ENCODE measurements around the gene DAPP1. TPM values are rescaled to one million over a fixed set of nuclear protein-coding genes. Genes with fewer than 3 reads are reported as not detected.
"Not testable (repeated sequence)": the region's sequence is repeated elsewhere in the genome, so short reads cannot be mapped to it uniquely, and the experiment has no call there.

DAPP1 gene
- total RNA-seq, result not detected in 2 replicates
- long read RNA-seq, result 0 reads

- Mint-ChIP-seq H3K4me1 (no peaks in the 10 kb centered on the region), H3K27me3 (ENCODE audit: low read depth) (peaks cover 5% of the 10 kb centered on the region), H3K27ac (ENCODE audit: unreplicated experiment) (no peak within 1 kb of the TSS), H3K4me3 (no peak within 1 kb of the TSS), H3K9me3 (no peaks in the 10 kb centered on the region), H3K36me3 (ENCODE audit: low read depth) (no peaks in the 10 kb centered on the region)
- TF ChIP-seq CTCF (conservative IDR thresholded peaks at IDR 0.05), result no peak
- DNase-seq (ENCODE audit: low read depth, low spot score), result no peak
Measured at GRCh38 chr4:99816545-99817308, at the start of gene DAPP1. DAPP1 (plus strand) TSS chr4:99816827; CDS start chr4:99816914, 87 bp downstream.

- H3K4me3 Mint-ChIP-seq; H3K27ac Mint-ChIP-seq (ENCODE audit: unreplicated experiment); H3K27me3 Mint-ChIP-seq (ENCODE audit: low read depth); DNase-seq (ENCODE audit: low read depth, low spot score); H3K4me1 Mint-ChIP-seq: not testable (repeated sequence)
- Mint-ChIP-seq H3K36me3 (ENCODE audit: low read depth) (peaks cover 17% of the 10 kb centered on the region), H3K9me3 (peaks cover 19% of the 10 kb centered on the region)
Measured at GRCh38 chr4:99770842-99771241, 45.8 kb upstream of the DAPP1 start.

- TF ChIP-seq CTCF (conservative IDR thresholded peaks at IDR 0.05), result no peak
- DNase-seq (ENCODE audit: low read depth, low spot score), result no peak
- peaks cover 3% of the 10 kb centered on the region for H3K9me3 Mint-ChIP-seq
- H3K27me3 Mint-ChIP-seq (ENCODE audit: low read depth), result no peaks in the 10 kb centered on the region
- no peak overlapping the region for H3K4me3 Mint-ChIP-seq
- H3K4me1 Mint-ChIP-seq, result no peaks in the 10 kb centered on the region
- no peak overlapping the region for H3K27ac Mint-ChIP-seq (ENCODE audit: unreplicated experiment)
- no peaks in the 10 kb centered on the region for H3K36me3 Mint-ChIP-seq (ENCODE audit: low read depth)
Measured at GRCh38 chr4:99783940-99784339, 32.7 kb upstream of the DAPP1 start.

DNA sequence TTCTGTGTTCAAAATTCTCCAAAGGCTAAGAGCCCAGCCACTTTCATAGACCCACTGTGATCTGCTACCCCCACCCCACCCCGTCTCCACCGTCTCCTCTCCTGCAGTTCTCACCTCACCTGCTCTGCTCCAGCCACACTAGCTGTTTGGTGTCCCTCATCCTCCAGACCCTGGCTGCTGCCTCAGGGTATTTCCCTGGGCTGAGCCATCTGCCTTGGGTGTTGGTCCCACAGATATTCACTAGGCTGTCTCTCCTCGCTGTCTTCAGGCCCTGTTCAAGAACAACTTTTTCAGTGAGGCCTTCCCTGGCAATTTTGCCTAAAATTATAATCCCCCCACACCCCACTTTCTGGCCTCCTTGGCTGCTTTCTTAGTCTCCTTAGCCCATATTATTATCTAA, 31.8 kb upstream of the DAPP1 start:
- Mint-ChIP-seq H3K4me1 (no peaks in the 10 kb centered on the region), H3K4me3 (no peak overlapping the region), H3K9me3 (peaks cover 3% of the 10 kb centered on the region), H3K27ac (ENCODE audit: unreplicated experiment) (no peak overlapping the region), H3K27me3 (ENCODE audit: low read depth) (no peaks in the 10 kb centered on the region), H3K36me3 (ENCODE audit: low read depth) (no peaks in the 10 kb centered on the region)
- no peak for DNase-seq (ENCODE audit: low read depth, low spot score)
- no peak for TF ChIP-seq CTCF (conservative IDR thresholded peaks at IDR 0.05)

DNA sequence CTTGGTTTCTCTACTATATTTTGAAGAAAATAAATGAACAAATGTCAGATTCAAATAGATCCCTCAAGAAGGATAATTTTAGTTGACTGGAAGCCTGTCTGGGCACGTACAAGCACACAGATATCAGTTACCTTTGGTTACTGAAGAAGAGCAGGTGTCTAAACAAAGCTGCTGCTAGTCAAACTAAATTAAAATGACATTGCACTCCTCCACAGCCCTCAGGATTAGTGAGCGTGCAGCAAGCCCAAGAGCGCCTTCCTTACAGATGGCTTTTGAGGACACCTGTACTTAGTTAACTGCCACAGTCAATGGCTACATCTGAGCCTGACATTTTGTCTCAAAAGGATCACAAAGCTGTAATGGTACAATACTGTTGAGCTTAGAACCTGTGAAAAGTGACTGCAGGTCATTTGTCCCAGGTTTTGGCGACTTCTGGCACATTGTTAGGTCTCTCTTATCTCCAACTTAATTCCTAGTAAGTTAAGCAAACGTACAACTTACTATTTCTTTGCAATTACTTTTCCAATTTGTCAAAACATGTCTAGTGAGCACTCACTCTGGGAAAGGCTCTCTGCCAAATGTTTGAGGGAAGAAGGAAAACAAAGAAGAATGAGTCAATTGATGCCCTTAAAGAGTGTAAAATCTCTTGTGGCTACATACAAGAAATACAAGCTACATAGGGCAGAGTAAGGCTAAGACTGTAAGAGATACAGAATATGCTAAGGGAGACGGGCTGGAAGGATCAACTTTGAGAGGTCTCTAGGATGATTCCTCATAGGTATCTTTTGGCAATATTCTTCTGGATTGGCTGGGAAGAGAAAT, 25.6 kb upstream of the DAPP1 start:
- Mint-ChIP-seq H3K4me1 (no peaks in the 10 kb centered on the region), H3K36me3 (ENCODE audit: low read depth) (peaks cover 5% of the 10 kb centered on the region), H3K9me3 (peaks cover 12% of the 10 kb centered on the region), H3K27me3 (ENCODE audit: low read depth) (peaks cover 3% of the 10 kb centered on the region), H3K27ac (ENCODE audit: unreplicated experiment) (no peak overlapping the region), H3K4me3 (no peak overlapping the region)
- DNase-seq (ENCODE audit: low read depth, low spot score), result no peak
- TF ChIP-seq CTCF (conservative IDR thresholded peaks at IDR 0.05), result no peak

All from neural crest cell (in vitro differentiated cells).